ENCODE measurements around the gene COMMD9. TPM values are rescaled to one million over a fixed set of nuclear protein-coding genes. Genes with fewer than 3 reads are reported as not detected.

The COMMD9 gene
- total and polyA plus RNA-seq, 3 experiments from 2014 or later: 63.6 to 76.1 (median 71.5) TPM

GRCh38 chr11:36235750-36236149 is 53.5 kb downstream of the COMMD9 start:
- Mint-ChIP-seq H3K4me1 (peaks cover 0 to 1% (median 0%) of the 10 kb centered on the region in 3 donors), H3K27ac (no peak overlapping the region), H3K4me3 (no peak overlapping the region), H3K27me3 (peaks cover 8 to 18% of the 10 kb centered on the region in 2 donors), H3K9me3 (no peaks in the 10 kb centered on the region), H3K36me3 (no peaks in the 10 kb centered on the region)
- Histone ChIP-seq H3K36me3 (ENCODE audit: insufficient read depth, low read length) (no peaks in the 10 kb centered on the region), H3K4me1 (ENCODE audit: insufficient read depth, low read length) (no peaks in the 10 kb centered on the region), H3K9me3 (ENCODE audit: low read length) (no peaks in the 10 kb centered on the region), H3K27ac (ENCODE audit: low read depth, low read length) (no peak overlapping the region), H3K27me3 (ENCODE audit: insufficient read depth, low read length, poor library complexity, severe bottlenecking) (no peaks in the 10 kb centered on the region), H3K4me3 (ENCODE audit: low read length) (no peak overlapping the region)
- DNase-seq: no peak
- ChIA-PET POLR2A (no interaction called here), CTCF (no interaction called here)

GRCh38 chr11:36234825-36235224 is 54.4 kb downstream of the COMMD9 start:
- Mint-ChIP-seq H3K27me3 (peaks cover 6 to 18% of the 10 kb centered on the region in 2 donors), H3K4me3 (no peak overlapping the region), H3K27ac (no peak overlapping the region), H3K4me1 (peaks cover 0 to 1% (median 0%) of the 10 kb centered on the region in 3 donors), H3K36me3 (no peaks in the 10 kb centered on the region), H3K9me3 (no peaks in the 10 kb centered on the region)
- Histone ChIP-seq H3K9me3 (ENCODE audit: low read length) (no peaks in the 10 kb centered on the region), H3K27me3 (ENCODE audit: insufficient read depth, low read length, poor library complexity, severe bottlenecking) (no peaks in the 10 kb centered on the region), H3K36me3 (ENCODE audit: insufficient read depth, low read length) (no peaks in the 10 kb centered on the region), H3K4me3 (ENCODE audit: low read length) (no peak overlapping the region), H3K4me1 (ENCODE audit: insufficient read depth, low read length) (no peaks in the 10 kb centered on the region), H3K27ac (ENCODE audit: low read depth, low read length) (no peak overlapping the region)
- POLR2A ChIA-PET: no interaction called here
- no peak for DNase-seq
- CTCF ChIA-PET: no interaction called here

GRCh38 chr11:36233204-36233603 is 56.0 kb downstream of the COMMD9 start:
- H3K4me3 Mint-ChIP-seq: no peak overlapping the region
- ChIA-PET CTCF (no interaction called here), POLR2A (no interaction called here)
- H3K9me3 ChIP-seq (ENCODE audit: low read length): no peaks in the 10 kb centered on the region
- peaks cover 0 to 1% (median 0%) of the 10 kb centered on the region in 3 donors for H3K4me1 Mint-ChIP-seq
- no peaks in the 10 kb centered on the region for H3K27me3 ChIP-seq (ENCODE audit: insufficient read depth, low read length, poor library complexity, severe bottlenecking)
- H3K27ac Mint-ChIP-seq: no peak overlapping the region
- H3K4me1 ChIP-seq (ENCODE audit: insufficient read depth, low read length): no peaks in the 10 kb centered on the region
- H3K27me3 Mint-ChIP-seq: peaks cover 6 to 23% of the 10 kb centered on the region in 2 donors
- no peaks in the 10 kb centered on the region for H3K36me3 ChIP-seq (ENCODE audit: insufficient read depth, low read length)
- H3K27ac ChIP-seq (ENCODE audit: low read depth, low read length): no peak overlapping the region
- no peaks in the 10 kb centered on the region for H3K36me3 Mint-ChIP-seq
- no peak for DNase-seq
- no peak overlapping the region for H3K4me3 ChIP-seq (ENCODE audit: low read length)
- H3K9me3 Mint-ChIP-seq: no peaks in the 10 kb centered on the region

- no peaks in the 10 kb centered on the region for H3K9me3 ChIP-seq (ENCODE audit: low read length)
- H3K27me3 ChIP-seq (ENCODE audit: insufficient read depth, low read length, poor library complexity, severe bottlenecking): no peaks in the 10 kb centered on the region
- H3K4me1 ChIP-seq (ENCODE audit: insufficient read depth, low read length): no peaks in the 10 kb centered on the region
- Mint-ChIP-seq H3K9me3 (no peaks in the 10 kb centered on the region), H3K4me1 (peaks cover 0 to 1% (median 0%) of the 10 kb centered on the region in 3 donors), H3K27me3 (peaks cover 1 to 27% of the 10 kb centered on the region in 2 donors), H3K4me3 (no peak overlapping the region), H3K36me3 (no peaks in the 10 kb centered on the region), H3K27ac (no peak overlapping the region)
- no peaks in the 10 kb centered on the region for H3K36me3 ChIP-seq (ENCODE audit: insufficient read depth, low read length)
- no peak overlapping the region for H3K4me3 ChIP-seq (ENCODE audit: low read length)
- H3K27ac ChIP-seq (ENCODE audit: low read depth, low read length): no peak overlapping the region
- POLR2A ChIA-PET: interaction anchor here (0.5 kb wide), 1 partner anchor 98 kb away, joined by 4 read pairs; no protein-coding TSS in a partner anchor
- DNase-seq: no peak
- CTCF ChIA-PET: no interaction called here
These were observed 58.2 kb downstream of the COMMD9 start for GRCh38 chr11:36230779-36231699.

- H3K27me3 Mint-ChIP-seq: peaks cover 3 to 16% of the 10 kb centered on the region in 2 donors
- POLR2A ChIA-PET: no interaction called here
- no peaks in the 10 kb centered on the region for H3K9me3 Mint-ChIP-seq
- Histone ChIP-seq H3K4me3 (ENCODE audit: low read length) (no peak overlapping the region), H3K27ac (ENCODE audit: low read depth, low read length) (no peak overlapping the region), H3K36me3 (ENCODE audit: insufficient read depth, low read length) (no peaks in the 10 kb centered on the region), H3K9me3 (ENCODE audit: low read length) (no peaks in the 10 kb centered on the region), H3K4me1 (ENCODE audit: insufficient read depth, low read length) (no peaks in the 10 kb centered on the region), H3K27me3 (ENCODE audit: insufficient read depth, low read length, poor library complexity, severe bottlenecking) (no peaks in the 10 kb centered on the region)
- CTCF ChIA-PET: no interaction called here
- DNase-seq: no peak
- no peak overlapping the region for H3K27ac Mint-ChIP-seq
- H3K4me1 Mint-ChIP-seq: peaks cover 0 to 1% (median 0%) of the 10 kb centered on the region in 3 donors
- H3K4me3 Mint-ChIP-seq: no peak overlapping the region
- no peaks in the 10 kb centered on the region for H3K36me3 Mint-ChIP-seq
These were observed 60.0 kb downstream of the COMMD9 start for GRCh38 chr11:36229091-36229705.

GRCh38 chr11:36228689-36229088 is 60.5 kb downstream of the COMMD9 start:
- H3K27me3 ChIP-seq (ENCODE audit: insufficient read depth, low read length, poor library complexity, severe bottlenecking): no peaks in the 10 kb centered on the region
- Mint-ChIP-seq H3K27me3 (peaks cover 3 to 18% of the 10 kb centered on the region in 2 donors), H3K36me3 (no peaks in the 10 kb centered on the region), H3K4me3 (no peak overlapping the region), H3K27ac (no peak overlapping the region), H3K4me1 (peaks cover 0 to 1% (median 0%) of the 10 kb centered on the region in 3 donors), H3K9me3 (no peaks in the 10 kb centered on the region)
- H3K27ac ChIP-seq (ENCODE audit: low read depth, low read length): no peak overlapping the region
- no peak overlapping the region for H3K4me3 ChIP-seq (ENCODE audit: low read length)
- no peaks in the 10 kb centered on the region for H3K9me3 ChIP-seq (ENCODE audit: low read length)
- ChIA-PET CTCF (no interaction called here), POLR2A (no interaction called here)
- DNase-seq: no peak
- H3K4me1 ChIP-seq (ENCODE audit: insufficient read depth, low read length): no peaks in the 10 kb centered on the region
- H3K36me3 ChIP-seq (ENCODE audit: insufficient read depth, low read length): no peaks in the 10 kb centered on the region

GRCh38 chr11:36227044-36227443 is 62.2 kb downstream of the COMMD9 start:
- H3K27ac Mint-ChIP-seq: no peak overlapping the region
- H3K27ac ChIP-seq (ENCODE audit: low read depth, low read length): no peak overlapping the region
- H3K4me1 ChIP-seq (ENCODE audit: insufficient read depth, low read length): no peaks in the 10 kb centered on the region
- no peaks in the 10 kb centered on the region for H3K9me3 ChIP-seq (ENCODE audit: low read length)
- no peaks in the 10 kb centered on the region for H3K9me3 Mint-ChIP-seq
- H3K4me1 Mint-ChIP-seq: peaks cover 0 to 1% (median 0%) of the 10 kb centered on the region in 3 donors
- H3K27me3 ChIP-seq (ENCODE audit: insufficient read depth, low read length, poor library complexity, severe bottlenecking): no peaks in the 10 kb centered on the region
- peaks cover 5 to 12% of the 10 kb centered on the region in 2 donors for H3K27me3 Mint-ChIP-seq
- H3K4me3 Mint-ChIP-seq: no peak overlapping the region
- no peak for DNase-seq
- H3K36me3 ChIP-seq (ENCODE audit: insufficient read depth, low read length): no peaks in the 10 kb centered on the region
- H3K4me3 ChIP-seq (ENCODE audit: low read length): no peak overlapping the region
- H3K36me3 Mint-ChIP-seq: no peaks in the 10 kb centered on the region
- ChIA-PET POLR2A (no interaction called here), CTCF (no interaction called here)

- Mint-ChIP-seq H3K9me3 (peaks cover 10 to 14% (median 12%) of the 10 kb centered on the region in 5 donors), H3K4me3 (no peak overlapping the region), H3K4me1 (no peaks in the 10 kb centered on the region), H3K27me3 (peaks cover 10 to 13% of the 10 kb centered on the region in 2 donors), H3K27ac (peak overlapping the region in 1 of 8 donors; percentile 10), H3K36me3 (no peaks in the 10 kb centered on the region)
- ChIA-PET POLR2A (no interaction called here), CTCF (no interaction called here)
- Histone ChIP-seq H3K4me1 (ENCODE audit: insufficient read depth, low read length) (no peaks in the 10 kb centered on the region), H3K27me3 (ENCODE audit: insufficient read depth, low read length, poor library complexity, severe bottlenecking) (no peaks in the 10 kb centered on the region), H3K9me3 (ENCODE audit: low read length) (no peaks in the 10 kb centered on the region), H3K27ac (ENCODE audit: low read depth, low read length) (no peak overlapping the region), H3K36me3 (ENCODE audit: insufficient read depth, low read length) (no peaks in the 10 kb centered on the region), H3K4me3 (ENCODE audit: low read length) (no peak overlapping the region)
- DNase-seq: no peak
These were observed 64.9 kb downstream of the COMMD9 start for GRCh38 chr11:36224209-36224882.

All from CD8-positive, alpha-beta memory T cell (primary cell).